Left cardiac atrium (tissue), 4 donors: Measurements from ENCODE around the gene TET3. TPM values are rescaled to one million over a fixed set of nuclear protein-coding genes. Genes with fewer than 3 reads are reported as not detected.
A peak's percentile ranks its signal among the peaks of the same experiment; 100 is the strongest.

Experiments used
- ATAC-seq, 2 donors: fragments of 200-7000 bp; cut with Tn5 transposase; one replicate each; pipeline ENCODE4 v1.9.1; 2020; ENCODE audit warnings: mild to moderate bottlenecking in 2 of 2, moderate library complexity in 2 of 2
- DNase-seq: peaks from one replicate; pipeline ENCODE4 v3.0.0-alpha.2; 2020
- intact Hi-C, 2 donors: fragments of 100-400 bp; cut with DNase I; formaldehyde crosslinking; loops; one replicate each; pipeline versions ENCODE4 v1.14.1 to v1.15.1; 2022 to 2023
- total RNA-seq, 2 donors: library from RNA; stranded (reverse); fragmentation: NEBNext Ultra II Directional; extraction: Animal tissue kit (Norgen Biotek cat#: 25700); gene quantifications; one replicate each; pipeline ENCODE4 v1.2.1, GENCODE V29; 2021
- donor health status: DM: no; HTN: yes; CAD: no.
- donor health status: DM: no; HTN: yes; CAD: no; lungs with severe emphysema.
- donor health status: DM: yes; HTN: yes; CAD: no.
- donor health status: Dilated cardiomyopathy.

Gene TET3
- total RNA-seq, 2 donors from 2014 or later, result 3.0 to 4.3 TPM

- DNase-seq, result peak; percentile 45
- intact Hi-C loops, result no loop called here
- ATAC-seq, result peak in 1 of 2 donors; percentile 21
These were observed 1.1 kb upstream of the TET3 start for GRCh38 chr2:73983322-73984202.

- intact Hi-C loops, result no loop called here
- peak; percentile 66 for DNase-seq
- no peak for ATAC-seq
These were observed 205 bp downstream of the TET3 start for GRCh38 chr2:73984922-73985307.

GRCh38 chr2:73985308-73986084 is 786 bp downstream of the TET3 start:
- intact Hi-C loops, result no loop called here
- DNase-seq (peak; percentile 59), ATAC-seq (peak in 1 of 2 donors; percentile 24)

GRCh38 chr2:73986085-73986681 is 1.5 kb downstream of the TET3 start:
- intact Hi-C loops, result no loop called here
- DNase-seq, result no peak

GRCh38 chr2:73987109-73987947 is 2.6 kb downstream of the TET3 start:
- intact Hi-C loops, result no loop called here
- DNase-seq (no peak), ATAC-seq (peak; percentile 42 to 64)

More at GRCh38 chr2:73986085-73986681, 1.5 kb downstream of the TET3 start:
- ATAC-seq, result no peak

- DNase-seq, result no peak
- no peak for ATAC-seq
- intact Hi-C loops, result no loop called here
These were observed 3.4 kb downstream of the TET3 start for GRCh38 chr2:73987948-73988700.

GRCh38 chr2:73989972-73990371 is 5.3 kb downstream of the TET3 start:
- no peak for ATAC-seq
- DNase-seq, result no peak
- intact Hi-C loops, result no loop called here

GRCh38 chr2:73990531-73990930 is 5.8 kb downstream of the TET3 start:
- intact Hi-C loops, result no loop called here
- DNase-seq (no peak), ATAC-seq (no peak)

- ATAC-seq (no peak), DNase-seq (no peak)
- intact Hi-C loops, result no loop called here
These were observed 7.3 kb downstream of the TET3 start for GRCh38 chr2:73992036-73992435.

- ATAC-seq (no peak), DNase-seq (no peak)
- intact Hi-C loops, result no loop called here
These were observed 8.7 kb downstream of the TET3 start for GRCh38 chr2:73993376-73993775.

- DNase-seq (no peak), ATAC-seq (no peak)
- intact Hi-C loops, result no loop called here
These were observed 9.1 kb downstream of the TET3 start for GRCh38 chr2:73993778-73994177.

GRCh38 chr2:73994178-73994831 is 9.6 kb downstream of the TET3 start:
- DNase-seq (no peak), ATAC-seq (peak in 1 of 2 donors; percentile 16)
- intact Hi-C loops, result no loop called here

- DNase-seq, result no peak
- no peak for ATAC-seq
- intact Hi-C loops, result no loop called here
These were observed 11.1 kb downstream of the TET3 start for GRCh38 chr2:73995810-73996209.

GRCh38 chr2:73997813-73998212 is 13.1 kb downstream of the TET3 start:
- DNase-seq, result no peak
- no peak for ATAC-seq
- intact Hi-C loops, result no loop called here

GRCh38 chr2:73998451-73998850 is 13.7 kb downstream of the TET3 start:
- ATAC-seq (no peak), DNase-seq (no peak)
- intact Hi-C loops, result no loop called here

GRCh38 chr2:73998933-73999332 is 14.2 kb downstream of the TET3 start:
- intact Hi-C loops, result no loop called here
- DNase-seq, result no peak
- ATAC-seq, result no peak

GRCh38 chr2:73999881-74000597 is 15.3 kb downstream of the TET3 start:
- no peak for ATAC-seq
- intact Hi-C loops, result no loop called here
- DNase-seq, result no peak
